NOMO-1 treated with DMSO at 0.1 percent for 48 hours (cell line): ENCODE results near the gene FBXW8.

Experiments
- DNase-seq: peaks from one replicate; lab custom pipeline; 2025; ENCODE audit not compliant: unreplicated experiment; lab: John Stamatoyannopoulos, UW

FBXW8 gene

DNA sequence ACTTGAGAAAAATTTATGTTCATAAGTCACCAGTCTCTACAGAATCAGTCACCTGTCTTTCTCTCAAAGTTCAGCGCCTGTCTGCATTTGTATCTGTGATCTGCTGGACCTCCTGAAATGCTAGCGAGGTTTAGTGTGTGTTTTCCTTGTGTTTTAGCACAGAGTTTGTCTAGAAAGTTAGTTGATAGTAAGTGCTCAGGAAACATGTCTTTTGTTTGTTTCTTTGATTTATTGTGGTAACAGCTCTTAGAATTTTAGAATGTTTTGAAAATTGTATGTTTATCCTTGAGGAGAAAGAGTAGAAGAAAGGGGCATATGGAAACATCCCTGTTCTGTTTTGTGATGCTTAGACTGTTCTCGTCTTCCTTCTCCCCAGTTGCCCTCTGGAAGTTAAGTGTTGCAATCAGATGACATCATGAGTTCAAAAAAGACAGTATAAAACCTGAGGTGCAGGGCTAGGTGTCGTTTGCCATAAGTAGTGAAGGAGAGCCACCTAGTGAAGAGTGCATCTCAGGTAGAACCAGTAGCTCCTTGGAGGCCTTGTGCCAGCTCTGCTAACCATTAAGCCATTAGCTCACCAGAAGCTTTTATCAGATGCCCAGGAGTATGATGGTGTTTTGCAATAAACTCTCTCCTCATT, 44.8 kb downstream of the FBXW8 start:
- DNase-seq = peak; percentile 18

DNA sequence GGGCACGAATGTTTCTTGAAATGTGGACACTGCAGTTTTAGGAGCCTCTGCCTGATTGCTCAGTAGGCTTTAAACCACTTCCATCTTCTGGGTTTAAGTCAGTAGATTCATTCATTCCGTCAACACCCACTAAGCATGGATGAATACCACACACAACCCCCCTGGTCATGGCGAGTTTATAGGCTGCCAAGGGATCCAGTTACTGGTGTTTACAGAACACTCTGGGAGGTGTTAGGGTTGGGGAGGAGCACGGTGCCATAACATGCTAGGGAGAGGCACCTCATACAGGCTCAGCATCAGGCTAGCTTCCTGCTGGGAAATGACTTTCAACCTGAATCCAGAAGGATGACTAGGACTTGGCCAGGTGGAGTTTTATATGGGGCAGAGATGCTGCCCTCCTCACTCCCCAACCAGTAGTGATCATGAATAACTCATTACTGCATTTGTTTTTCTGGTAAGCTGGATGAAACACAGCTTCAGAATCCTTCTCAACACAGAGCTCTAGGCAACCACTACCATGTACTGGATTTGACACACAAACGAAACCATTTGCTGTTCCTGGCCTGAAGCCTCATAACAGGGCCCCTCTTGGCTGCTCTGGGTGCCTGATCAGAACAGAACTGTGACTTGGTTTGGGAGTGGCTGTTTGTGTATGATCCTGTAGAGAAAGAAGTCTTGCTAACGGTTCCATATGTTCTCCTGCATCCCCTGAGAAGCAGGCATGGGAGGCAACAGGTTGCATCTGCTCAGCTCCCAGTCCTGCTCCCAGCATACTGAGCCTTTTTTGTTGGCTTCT, 47.9 kb downstream of the FBXW8 start:
- DNase-seq = no peak

DNA sequence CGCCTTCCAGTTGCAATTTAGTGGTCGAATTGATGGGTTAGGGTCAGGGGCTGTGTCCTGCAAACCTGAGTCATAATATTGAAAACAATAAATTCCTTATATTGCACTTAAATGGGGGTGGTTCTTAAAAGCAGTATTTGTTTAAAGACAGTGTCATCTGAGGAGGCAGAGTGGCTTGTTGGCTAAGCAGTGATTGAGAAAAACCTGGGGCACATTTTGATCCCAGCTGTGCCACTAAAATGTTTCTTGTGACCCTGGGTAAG, 48.4 kb downstream of the FBXW8 start:
- DNase-seq = no peak

DNA sequence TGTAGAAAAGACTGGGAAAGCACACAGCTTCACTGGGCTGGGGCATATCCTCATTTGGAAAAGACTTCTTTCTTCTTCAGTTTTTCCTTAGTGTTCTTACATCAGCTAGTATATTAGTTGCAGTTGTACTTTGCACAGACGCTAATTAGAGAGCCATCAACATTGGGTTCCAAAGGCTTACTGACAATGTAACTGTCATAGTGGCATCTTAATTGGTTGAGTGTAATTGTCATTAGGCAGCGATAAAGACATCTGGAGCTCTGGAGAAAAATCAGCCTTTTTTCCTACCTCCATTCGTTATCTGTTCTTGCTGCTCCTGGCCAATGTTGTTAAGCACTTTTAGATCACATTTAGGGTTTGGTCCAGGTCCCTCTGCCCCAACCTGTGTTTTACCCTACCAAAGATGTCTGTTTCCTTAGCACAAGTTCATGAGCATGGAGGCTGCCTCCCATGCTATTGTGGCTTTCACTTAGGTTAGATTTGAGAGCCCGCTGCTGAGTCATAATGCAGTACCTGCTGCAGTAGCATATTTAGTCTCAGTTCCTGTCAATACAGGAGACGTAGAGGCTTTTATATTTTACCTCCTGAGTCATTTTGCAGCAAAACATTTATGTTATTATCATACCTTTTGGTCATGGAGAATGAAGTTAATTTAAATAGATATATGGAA, 49.2 kb downstream of the FBXW8 start:
- DNase-seq = no peak

DNA sequence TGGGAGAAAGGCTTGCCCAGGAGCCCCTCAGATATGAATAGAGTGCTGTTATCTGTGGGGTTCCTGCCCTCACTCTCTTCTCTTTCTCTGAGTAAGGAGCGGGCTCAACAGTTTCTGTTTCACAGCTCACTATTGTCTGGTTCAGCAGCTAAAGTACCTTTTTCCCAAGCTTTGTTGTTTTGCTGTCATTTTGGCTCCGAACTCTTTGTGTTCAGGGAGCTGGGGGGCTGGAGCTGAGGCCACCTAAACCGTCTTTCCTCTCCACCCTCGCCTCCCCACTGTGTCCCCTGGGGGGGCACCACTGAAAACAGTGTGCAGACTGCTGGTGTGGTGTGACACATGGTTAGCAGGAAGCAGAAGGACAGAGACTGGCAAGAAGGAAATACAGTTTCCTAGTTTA, 51.4 kb downstream of the FBXW8 start:
- DNase-seq = no peak

DNA sequence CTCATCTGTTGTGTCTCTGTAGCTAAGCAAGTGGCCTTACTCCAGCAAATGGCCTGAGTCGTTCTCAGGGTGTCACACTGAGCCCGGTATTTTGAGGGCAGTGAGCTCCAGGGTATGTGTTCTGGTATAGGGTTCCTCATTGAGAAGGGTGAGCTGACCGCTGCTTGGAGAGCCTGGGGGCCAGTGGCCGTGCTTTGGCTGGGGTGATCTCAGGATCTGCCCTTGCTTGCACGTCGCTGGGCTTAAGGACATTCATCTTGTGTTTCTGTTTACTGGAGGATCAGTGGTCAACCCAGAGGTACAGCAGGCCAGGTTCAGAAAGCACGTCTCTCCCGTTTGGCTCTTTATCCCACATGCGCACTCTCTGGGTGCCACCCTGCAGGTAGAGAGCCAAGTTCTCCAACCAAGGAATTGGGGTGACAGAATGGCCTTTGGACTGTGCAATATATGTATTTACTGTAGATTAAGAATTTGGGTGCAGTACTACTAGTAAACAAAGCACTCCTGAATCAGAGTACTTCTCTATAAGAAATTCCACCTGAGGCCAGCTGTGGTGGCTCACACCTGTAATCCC, 52.1 kb downstream of the FBXW8 start:
- DNase-seq = no peak

DNA sequence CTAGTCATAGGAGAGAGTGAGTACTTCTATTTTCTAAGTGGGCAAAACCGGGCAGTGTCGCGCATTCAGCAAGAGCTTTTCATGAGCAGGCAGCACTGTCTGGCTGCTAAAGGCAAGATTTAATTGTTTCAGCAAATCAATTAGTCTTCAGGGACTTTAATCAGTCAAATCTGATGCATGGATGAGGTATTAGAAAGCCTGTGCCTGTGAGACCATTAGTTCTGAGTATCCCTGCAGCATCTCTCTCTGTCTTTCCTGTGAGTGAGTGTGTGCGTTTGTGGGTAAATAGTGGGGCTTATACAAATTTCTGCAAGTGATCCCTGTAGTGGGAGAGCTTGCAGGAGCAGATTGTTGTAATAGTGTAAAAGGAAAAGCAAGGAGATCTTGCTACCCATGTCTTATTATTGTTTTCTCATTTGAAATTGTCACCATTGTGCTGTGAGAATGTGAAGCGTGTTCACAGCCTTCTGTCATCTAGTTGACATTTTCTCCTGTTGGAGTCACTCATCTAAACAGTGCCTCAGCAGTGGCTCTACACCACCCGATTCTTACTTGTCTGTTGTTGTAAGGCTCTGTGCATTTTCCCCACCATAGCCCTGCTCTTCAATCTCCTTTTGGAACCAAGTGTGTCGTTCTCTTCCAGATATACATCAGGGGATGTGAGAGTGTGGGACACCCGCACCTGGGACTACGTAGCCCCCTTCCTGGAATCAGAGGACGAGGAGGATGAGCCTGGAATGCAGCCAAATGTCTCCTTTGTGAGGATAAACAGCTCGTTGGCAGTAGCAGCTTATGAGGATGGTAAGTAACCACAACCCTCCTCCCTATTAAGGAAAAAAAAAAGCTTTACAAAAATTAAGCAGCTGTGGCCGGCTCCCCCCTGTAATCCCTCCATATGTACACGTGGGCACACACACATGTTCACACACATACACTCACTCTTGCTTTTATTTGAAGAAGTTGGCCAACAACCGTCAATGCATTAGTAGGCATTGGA, 53.6 kb downstream of the FBXW8 start:
- no peak for DNase-seq

DNA sequence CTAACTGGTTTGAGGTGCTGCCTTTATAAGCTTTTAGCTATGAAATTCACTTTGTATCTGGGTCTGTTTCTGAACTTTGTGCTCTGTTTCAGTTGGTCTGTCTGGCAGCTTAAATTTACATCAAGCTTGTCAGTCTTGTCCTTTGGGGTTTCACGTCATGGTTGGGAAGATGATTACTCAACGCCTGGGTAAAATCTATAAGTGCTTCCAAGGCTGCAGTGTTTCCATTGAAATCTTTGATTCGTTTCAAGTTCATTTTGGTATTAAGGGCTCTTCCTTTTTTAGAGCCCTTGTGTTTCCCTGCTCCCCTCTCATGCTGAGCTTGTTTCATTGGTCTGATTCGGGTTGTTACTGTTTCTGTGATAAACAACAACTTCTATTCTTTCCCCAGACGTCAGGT, 58.2 kb downstream of the FBXW8 start:
- no peak for DNase-seq

DNA sequence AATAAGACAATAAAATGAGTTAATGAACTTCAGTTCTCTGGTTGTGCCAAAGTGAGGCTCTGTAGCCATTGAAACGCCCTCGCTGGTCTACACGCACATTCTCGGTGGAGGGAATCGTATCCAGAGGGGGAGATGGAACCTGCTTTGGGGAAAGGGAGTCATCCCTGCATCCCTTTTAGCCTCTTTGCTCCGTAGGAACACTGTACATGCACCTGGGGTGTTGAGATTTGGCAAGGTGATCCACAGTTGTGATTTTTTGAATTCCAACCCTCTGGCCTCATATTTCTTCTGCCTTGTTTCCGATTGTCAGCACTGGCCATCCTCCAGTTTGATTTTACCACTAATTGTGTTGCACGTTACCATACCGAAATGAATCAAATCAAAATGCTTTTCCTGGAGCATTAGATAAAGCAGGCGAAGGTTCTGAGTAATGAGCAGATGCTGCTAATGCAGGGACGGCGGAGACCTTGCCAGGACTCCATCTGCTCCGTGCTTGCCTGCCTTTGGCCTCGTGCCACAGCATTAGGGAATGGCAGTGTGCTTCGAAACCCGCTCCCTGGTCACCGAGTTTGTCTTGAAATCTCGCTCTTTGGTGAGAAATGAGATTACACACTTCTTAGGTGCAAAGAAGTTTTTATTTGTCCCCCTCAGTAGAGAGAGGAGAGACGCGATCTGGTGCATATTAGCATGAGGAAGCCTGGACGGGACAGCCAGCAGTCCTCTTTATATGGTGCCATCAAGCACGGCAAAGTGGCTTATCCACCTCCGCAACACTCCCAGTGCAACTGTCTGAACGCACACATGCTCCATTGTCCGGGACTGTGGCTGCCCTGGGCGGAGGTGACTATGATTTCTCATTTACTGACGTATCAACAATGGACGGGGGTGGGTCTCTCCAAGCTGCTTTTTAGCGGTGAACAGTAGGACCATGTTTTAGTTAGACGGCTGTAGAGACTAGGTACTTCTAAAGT, 59.1 kb downstream of the FBXW8 start:
- DNase-seq = no peak

DNA sequence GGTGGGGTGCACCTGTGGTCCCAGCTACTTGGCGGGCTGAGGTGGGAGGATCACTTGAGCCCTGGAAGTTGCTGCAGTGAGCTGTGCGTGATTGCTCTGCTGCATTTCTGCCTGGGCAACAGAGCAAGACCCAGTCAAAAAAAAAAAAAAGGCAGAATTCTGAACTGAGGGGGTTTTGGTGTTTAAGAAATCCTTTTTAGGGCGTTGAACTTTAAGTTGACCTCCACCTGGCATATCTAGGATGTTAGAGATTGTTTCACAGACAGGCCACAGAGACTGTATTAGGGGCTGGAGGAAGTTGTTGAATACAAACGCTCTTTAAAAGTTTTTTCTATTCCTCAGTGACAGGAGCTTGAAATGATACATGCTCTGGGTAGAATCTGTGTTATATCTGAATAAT, 60.5 kb downstream of the FBXW8 start:
- DNase-seq = no peak

DNA sequence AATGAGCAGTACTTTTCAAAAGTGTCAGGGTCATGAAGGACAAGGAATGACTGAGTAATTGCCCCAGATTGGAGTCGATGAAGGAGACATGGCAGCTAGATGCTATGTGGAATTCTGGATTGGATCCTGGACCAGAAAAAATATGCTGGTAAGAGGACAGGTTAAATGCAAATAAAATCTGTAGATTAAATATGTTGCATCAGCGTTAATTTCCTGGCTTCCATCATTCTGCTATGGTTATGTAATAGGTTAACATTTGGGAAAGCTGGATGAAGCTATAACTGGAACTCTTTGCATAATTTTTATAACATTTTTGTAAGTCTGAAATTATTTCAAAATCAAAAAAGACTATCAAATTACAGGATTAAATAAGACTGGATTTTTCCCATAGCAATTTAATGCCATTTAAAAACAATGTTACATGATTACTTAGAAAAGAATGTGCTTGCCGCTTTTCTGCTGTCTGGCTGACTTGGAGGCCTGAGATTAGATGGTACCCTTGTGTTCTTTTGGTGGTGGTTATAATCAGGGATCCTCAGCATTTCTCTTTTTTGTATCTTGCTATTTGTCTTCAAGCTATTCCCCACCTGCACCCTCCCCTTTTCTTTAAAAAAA, 65.1 kb downstream of the FBXW8 start:
- DNase-seq = no peak

DNA sequence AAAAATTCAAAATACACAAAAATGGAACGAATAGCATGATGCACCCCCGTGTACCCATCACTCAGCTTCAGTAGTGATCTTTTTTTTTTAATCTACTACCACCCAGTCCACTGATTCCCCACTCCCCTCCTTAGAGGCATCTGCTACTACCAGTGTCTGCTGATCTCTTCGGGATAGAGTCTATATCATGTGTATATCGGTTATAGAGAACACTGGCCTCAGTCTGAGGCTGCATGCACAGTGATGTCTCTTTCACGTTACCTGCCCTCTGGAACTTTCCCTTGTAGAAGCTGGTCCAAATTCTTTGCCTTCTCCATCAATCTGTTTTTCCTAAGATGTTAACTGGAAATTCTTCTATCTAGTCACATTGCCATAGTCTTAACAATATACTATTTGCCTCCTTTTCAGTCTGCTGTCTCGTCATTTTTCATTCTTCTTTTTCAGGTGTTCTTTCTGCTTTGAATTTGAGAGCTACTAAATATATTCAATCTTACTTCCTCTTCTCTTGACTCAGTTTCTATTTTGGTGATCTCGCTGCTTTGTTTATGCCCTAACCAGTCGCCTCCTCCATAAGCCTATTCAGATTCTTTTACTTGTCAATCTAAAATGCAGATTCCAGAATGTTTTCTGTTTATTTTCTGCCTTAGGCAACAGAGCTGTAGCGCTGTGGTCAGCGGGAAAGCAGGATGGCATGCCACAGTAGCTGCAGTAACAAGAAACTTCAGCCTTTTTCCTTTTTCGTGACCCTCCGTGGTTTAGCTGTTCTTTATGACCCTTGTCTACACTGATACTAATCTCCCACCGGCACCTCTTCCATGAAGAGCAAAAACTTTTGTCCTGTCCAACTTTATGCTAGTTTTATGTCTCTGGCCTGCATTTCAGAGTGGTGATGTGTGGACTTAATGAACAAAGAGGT, 67.0 kb downstream of the FBXW8 start:
- DNase-seq = no peak

DNA sequence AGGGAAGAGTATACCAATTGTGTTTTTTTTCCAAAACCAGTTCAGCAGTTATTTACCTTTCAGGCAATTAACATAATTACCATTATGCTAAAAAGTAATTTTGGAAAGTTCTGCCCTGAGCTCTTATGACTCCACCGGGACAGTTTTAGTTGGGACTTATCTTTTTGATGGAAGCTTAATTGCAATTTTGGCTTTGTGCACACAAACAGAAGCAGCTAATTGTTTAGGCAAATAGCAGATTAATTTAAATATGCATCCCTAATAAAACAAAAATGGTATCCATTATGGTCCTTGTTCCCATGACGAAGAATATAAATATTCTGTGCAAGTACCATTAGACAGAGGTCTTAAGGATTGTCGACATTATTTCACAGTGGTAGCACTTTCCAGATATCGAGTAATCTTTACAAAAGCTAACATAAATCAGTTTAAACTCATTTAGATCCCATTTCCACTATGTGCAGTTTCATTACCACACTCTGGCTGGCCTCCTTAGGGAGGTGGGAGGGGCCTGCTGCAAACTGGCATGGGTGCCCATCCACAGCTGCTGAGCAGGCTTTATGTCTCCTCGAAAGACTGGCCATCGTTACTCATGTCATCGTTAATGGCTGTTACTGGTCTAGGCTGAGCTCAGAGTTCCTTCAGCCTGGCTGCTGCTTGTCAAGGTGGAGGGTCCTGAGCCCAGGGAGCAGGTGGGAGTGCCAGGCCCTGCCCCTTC, 68.2 kb downstream of the FBXW8 start:
- DNase-seq = no peak

DNA sequence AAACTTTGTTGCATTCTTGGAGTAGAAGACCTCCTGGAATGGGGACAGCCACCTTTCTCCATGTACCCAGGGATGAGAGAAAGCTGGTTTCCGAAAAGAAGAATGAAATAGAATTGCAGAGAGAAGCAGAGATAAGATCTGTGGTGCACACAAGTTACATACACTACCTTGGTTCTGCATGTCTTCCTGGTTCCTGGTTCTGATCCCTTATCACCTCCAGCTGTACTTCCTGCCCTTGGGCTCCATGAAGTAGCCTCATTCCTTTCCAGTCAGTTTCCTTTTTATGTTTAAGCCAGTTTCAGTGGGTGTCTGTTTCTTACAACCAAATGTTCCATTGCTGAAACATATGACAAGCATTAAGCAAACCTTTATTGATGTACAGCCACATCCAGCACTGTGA, 69.3 kb downstream of the FBXW8 start:
- no peak for DNase-seq

DNA sequence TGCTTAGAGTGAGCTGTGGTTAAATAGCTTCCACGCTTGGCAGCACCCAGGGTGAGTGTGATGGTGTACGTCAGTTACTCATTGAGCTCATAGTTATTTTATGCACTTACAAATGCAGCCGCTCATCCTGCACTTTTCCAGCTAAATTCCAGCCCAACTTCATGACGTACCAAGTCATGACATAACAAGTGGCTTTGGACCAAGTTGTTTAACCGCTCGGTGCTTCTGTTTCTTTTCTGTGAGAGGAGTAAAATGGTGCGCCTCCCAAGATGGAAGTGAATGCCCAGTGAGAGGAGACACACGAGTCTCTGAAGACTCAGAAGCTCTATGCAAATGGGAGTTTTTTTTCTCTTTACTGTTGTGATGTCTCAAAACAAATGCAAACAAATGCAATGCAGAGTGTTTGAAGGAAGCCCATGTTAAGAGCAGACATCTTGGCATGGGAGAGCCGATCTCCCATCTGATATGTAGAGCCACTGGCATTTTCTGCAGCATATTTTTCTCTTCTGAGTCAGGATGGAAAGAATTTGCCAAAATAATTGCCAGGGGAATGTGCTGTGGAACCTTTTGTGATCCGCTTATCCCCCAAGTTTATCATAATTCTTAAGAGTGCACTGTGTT, 72.2 kb downstream of the FBXW8 start:
- DNase-seq = no peak

DNA sequence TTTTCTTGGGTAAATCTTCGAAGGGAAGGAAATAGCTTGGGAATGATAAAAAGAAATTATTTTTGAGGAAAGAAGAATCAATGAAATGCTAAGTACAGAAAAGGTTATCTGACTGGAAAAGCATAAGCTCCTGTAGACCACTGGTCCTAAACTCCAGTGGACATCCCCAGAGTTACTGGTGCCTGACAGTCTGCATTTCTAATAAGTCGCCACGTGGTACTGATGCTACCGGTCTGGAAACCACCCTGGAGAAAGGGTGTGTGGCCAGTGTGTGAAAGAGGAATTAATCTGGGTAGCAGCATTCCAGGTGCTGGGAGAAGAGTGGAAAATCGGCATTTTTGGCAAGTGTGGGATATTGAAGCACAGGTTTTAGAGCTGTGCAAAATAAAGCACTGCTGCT, 73.3 kb downstream of the FBXW8 start:
- no peak for DNase-seq

DNA sequence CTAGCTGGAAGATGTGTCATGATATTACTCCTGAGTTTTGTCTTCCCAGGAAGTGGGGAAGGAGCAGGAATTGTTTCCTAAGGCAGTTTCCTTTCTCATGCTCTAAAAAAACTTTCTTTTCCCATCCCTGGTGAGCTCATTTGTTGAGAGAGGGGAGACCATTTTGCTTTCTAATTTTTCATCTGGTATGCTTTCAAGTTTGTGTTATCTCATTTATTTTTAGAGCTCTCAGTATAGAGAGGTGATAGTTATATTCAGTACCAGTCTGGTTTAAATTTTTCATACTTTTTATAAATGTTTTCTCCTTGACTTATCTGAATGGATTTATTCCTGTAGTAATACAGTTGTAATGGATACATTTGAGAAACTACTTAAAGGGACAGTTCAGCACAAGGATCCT, 79.6 kb downstream of the FBXW8 start:
- no peak for DNase-seq
